ENCODE data around the gene BCL2. TPM values are rescaled to one million over a fixed set of nuclear protein-coding genes. Genes with fewer than 3 reads are reported as not detected.

The BCL2 gene
- total RNA-seq, 1 experiment from 2014 or later = 2.5 TPM

DNA sequence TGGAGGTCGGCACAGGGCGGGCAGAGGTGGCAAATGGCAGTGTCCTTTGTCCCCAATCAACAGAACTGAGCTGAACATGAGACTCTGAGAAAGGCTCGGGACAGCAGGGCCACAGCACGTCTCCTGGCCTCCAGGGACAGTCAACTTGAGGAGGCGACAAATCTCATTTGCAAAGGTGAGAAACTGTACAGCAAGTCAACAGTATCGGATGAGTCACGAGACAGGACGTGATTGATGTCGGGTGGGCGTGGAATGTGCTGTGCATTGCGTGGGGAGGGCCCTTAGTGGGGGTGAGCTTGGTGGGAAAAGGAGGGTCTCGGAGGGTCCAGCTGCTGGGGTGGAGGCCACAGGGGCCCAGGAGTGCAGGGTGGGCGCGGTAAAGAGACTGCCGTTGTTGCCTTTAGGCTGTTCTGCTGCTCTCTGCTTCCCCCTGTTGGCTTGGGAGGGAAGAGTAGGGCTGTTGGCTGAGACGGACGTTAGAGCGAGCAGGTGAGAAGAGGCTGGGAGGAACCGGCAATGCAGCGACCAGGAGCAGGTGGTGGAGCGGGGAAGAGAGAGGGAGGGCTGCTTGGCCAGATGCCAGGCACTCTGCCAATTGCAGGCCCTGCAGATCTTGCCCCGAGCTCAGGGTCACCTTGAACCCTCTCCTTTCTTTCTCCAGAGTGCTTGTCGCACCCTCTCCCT, 164.3 kb downstream of the BCL2 start:
- Histone ChIP-seq H3K9me3 (ENCODE audit: control insufficient read depth in 1 of 2, insufficient read depth in 1 of 2, low read depth in 1 of 2, low read length in 2 of 2) (no peaks in the 10 kb centered on the region), H3K27me3 (ENCODE audit: insufficient read depth, low read length) (0 out of 2 replicates have a peak, but pooled peaks cover 15% of the 10 kb centered on the region), H3K27ac (ENCODE audit: low read depth, low read length) (no peak overlapping the region), H2AFZ (ENCODE audit: low read depth, low read length, poor library complexity, severe bottlenecking) (peak overlapping the region; percentile 69), H3K4me2 (ENCODE audit: low read length) (peak overlapping the region; percentile 81), H3K9ac (ENCODE audit: low read length) (no peak overlapping the region), H4K20me1 (ENCODE audit: insufficient read depth) (no peaks in the 10 kb centered on the region), H3K4me3 (replicated peaks in 1 of 2; ENCODE audit: low read depth in 1 of 2, low read length in 2 of 2) (peak overlapping the region; percentile 33 to 49), H3K9me2 (ENCODE audit: insufficient read depth) (no peaks in the 10 kb centered on the region), H3K36me3 (ENCODE audit: control insufficient read depth in 1 of 2, insufficient read depth in 2 of 2, low read length in 2 of 2) (no peaks in the 10 kb centered on the region), H3K4me1 (ENCODE audit: control insufficient read depth in 1 of 2, insufficient read depth in 2 of 2, low read length in 2 of 2) (peaks cover 5 to 11% of the 10 kb centered on the region in 2 experiments; a peak in 3 of 4 replicates), H3K79me2 (ENCODE audit: insufficient read depth, low read length) (no peaks in the 10 kb centered on the region)
- RAD21 ChIA-PET (ENCODE audit: low non-redundant PET in 1 of 2, low total read pairs in 2 of 2, uncharacterized antibody in 2 of 2, unreplicated experiment in 2 of 2) = no interaction called here
- CTCF ChIA-PET = interaction anchor here (1.1 to 1.6 kb wide), 2 partner anchors 23 to 168 kb away, joined by 3 read pairs; no protein-coding TSS in a partner anchor
- ATAC-seq (peak; percentile 98), DNase-seq (ENCODE audit: low read depth, low spot score) (peak; percentile 62)
- intact Hi-C loops (cut with micrococcal nuclease) = loop anchor here (2.0 kb wide), 1 partner anchor 25 kb away; no protein-coding TSS in a partner anchor
- POLR2A ChIA-PET = no interaction called here
- BruUV-seq (replicated peaks) = no TSS peak
- TF ChIP-seq ZFX (IDR thresholded peaks at IDR 0.05) (no peak), EZH2 (IDR thresholded peaks at IDR 0.05) (no peak), SRF (IDR thresholded peaks at IDR 0.05; ENCODE audit: low read depth) (no peak), YY1 (IDR thresholded peaks at IDR 0.05; ENCODE audit: extremely low read depth, insufficient replicate concordance, low read depth, low read length) (peak; percentile 21), TCF7L2 (IDR thresholded peaks at IDR 0.05; ENCODE audit: borderline replicate concordance, extremely low read depth, insufficient read depth, insufficient read length) (peak; percentile 51), POLR2AphosphoS5 (IDR thresholded peaks at IDR 0.05; ENCODE audit: low read depth, low read length) (no peak), ELF1 (IDR thresholded peaks at IDR 0.05; ENCODE audit: borderline replicate concordance, low read depth) (no peak), CEBPB (IDR thresholded peaks at IDR 0.05; ENCODE audit: low read depth) (no peak), EZH2phosphoT487 (IDR thresholded peaks at IDR 0.05; ENCODE audit: borderline replicate concordance) (no peak), EGR1 (IDR thresholded peaks at IDR 0.05; ENCODE audit: low read depth) (no peak), SP1 (IDR thresholded peaks at IDR 0.05; ENCODE audit: low read depth) (no peak), ZNF274 (IDR thresholded peaks at IDR 0.05; ENCODE audit: low read depth, low read length) (no peak), CBX3 (IDR thresholded peaks at IDR 0.05; ENCODE audit: low read depth) (peak; percentile 56; the same call in 1 of the 2 replicates), RAD21 (IDR thresholded peaks at IDR 0.05; ENCODE audit: low read depth) (peak; percentile 51; the same call in 1 of the 2 replicates), FOSL1 (IDR thresholded peaks at IDR 0.05; ENCODE audit: low read depth) (no peak; the same call in 1 of the 2 replicates)
- TF ChIP-seq, protein P1, sequence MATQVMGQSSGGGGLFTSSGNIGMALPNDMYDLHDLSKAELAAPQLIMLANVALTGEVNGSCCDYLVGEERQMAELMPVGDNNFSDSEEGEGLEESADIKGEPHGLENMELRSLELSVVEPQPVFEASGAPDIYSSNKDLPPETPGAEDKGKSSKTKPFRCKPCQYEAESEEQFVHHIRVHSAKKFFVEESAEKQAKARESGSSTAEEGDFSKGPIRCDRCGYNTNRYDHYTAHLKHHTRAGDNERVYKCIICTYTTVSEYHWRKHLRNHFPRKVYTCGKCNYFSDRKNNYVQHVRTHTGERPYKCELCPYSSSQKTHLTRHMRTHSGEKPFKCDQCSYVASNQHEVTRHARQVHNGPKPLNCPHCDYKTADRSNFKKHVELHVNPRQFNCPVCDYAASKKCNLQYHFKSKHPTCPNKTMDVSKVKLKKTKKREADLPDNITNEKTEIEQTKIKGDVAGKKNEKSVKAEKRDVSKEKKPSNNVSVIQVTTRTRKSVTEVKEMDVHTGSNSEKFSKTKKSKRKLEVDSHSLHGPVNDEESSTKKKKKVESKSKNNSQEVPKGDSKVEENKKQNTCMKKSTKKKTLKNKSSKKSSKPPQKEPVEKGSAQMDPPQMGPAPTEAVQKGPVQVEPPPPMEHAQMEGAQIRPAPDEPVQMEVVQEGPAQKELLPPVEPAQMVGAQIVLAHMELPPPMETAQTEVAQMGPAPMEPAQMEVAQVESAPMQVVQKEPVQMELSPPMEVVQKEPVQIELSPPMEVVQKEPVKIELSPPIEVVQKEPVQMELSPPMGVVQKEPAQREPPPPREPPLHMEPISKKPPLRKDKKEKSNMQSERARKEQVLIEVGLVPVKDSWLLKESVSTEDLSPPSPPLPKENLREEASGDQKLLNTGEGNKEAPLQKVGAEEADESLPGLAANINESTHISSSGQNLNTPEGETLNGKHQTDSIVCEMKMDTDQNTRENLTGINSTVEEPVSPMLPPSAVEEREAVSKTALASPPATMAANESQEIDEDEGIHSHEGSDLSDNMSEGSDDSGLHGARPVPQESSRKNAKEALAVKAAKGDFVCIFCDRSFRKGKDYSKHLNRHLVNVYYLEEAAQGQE (IDR thresholded peaks at IDR 0.05; ENCODE audit: low read depth) = no peak
- TF ChIP-seq, protein P2, sequence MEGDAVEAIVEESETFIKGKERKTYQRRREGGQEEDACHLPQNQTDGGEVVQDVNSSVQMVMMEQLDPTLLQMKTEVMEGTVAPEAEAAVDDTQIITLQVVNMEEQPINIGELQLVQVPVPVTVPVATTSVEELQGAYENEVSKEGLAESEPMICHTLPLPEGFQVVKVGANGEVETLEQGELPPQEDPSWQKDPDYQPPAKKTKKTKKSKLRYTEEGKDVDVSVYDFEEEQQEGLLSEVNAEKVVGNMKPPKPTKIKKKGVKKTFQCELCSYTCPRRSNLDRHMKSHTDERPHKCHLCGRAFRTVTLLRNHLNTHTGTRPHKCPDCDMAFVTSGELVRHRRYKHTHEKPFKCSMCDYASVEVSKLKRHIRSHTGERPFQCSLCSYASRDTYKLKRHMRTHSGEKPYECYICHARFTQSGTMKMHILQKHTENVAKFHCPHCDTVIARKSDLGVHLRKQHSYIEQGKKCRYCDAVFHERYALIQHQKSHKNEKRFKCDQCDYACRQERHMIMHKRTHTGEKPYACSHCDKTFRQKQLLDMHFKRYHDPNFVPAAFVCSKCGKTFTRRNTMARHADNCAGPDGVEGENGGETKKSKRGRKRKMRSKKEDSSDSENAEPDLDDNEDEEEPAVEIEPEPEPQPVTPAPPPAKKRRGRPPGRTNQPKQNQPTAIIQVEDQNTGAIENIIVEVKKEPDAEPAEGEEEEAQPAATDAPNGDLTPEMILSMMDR (IDR thresholded peaks at IDR 0.05 in 2 of 3, conservative IDR thresholded peaks at IDR 0.05 in 1 of 3; ENCODE audit: borderline replicate concordance in 1 of 3, insufficient read depth in 1 of 3, low read depth in 2 of 3, low read length in 2 of 3) = peak; percentile 41 to 94 (median 90); a peak in 5 of 6 replicates
- TF ChIP-seq, protein P3, sequence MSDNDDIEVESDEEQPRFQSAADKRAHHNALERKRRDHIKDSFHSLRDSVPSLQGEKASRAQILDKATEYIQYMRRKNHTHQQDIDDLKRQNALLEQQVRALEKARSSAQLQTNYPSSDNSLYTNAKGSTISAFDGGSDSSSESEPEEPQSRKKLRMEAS (IDR thresholded peaks at IDR 0.05) = peak; percentile 64
- TF ChIP-seq, protein P4, sequence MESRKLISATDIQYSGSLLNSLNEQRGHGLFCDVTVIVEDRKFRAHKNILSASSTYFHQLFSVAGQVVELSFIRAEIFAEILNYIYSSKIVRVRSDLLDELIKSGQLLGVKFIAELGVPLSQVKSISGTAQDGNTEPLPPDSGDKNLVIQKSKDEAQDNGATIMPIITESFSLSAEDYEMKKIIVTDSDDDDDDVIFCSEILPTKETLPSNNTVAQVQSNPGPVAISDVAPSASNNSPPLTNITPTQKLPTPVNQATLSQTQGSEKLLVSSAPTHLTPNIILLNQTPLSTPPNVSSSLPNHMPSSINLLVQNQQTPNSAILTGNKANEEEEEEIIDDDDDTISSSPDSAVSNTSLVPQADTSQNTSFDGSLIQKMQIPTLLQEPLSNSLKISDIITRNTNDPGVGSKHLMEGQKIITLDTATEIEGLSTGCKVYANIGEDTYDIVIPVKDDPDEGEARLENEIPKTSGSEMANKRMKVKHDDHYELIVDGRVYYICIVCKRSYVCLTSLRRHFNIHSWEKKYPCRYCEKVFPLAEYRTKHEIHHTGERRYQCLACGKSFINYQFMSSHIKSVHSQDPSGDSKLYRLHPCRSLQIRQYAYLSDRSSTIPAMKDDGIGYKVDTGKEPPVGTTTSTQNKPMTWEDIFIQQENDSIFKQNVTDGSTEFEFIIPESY (IDR thresholded peaks at IDR 0.05; ENCODE audit: extremely low read depth, insufficient replicate concordance, low read length) = no peak
